ENCODE results near the gene NDC1. TPM values are rescaled to one million over a fixed set of nuclear protein-coding genes. Genes with fewer than 3 reads are reported as not detected.
"Not testable (repeated sequence)": the region's sequence is repeated elsewhere in the genome, so short reads cannot be mapped to it uniquely, and the experiment has no call there.

Gene NDC1
- total and polyA plus RNA-seq, 2 of the 4 experiments (the other 2 are of a cell fraction) = 11.8 to 33.9 TPM

DNA sequence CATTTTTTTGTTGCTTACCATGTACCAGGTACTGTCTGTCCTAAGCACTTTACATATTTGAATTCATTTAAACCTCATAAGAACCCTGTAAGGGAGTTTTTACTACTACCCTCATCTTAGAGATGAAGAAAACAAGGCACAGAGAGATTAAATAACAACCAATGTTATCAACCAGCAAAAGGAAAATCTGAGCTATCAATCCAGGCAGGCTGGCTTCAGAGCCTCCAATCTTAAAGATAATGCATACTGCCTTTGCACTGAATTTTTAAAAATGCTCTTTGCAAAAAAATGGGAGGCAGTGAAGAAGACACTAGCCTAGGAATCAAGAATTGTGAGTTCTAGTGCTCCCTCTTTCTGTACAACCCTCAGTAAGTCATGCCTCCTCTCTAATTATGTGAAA lies 18.7 kb downstream of the NDC1 start:
- H3K4me1 ChIP-seq (ENCODE audit: control insufficient read depth, insufficient read depth, low read length) = peaks cover under 1% of the 10 kb centered on the region; the same call in 1 of the 2 replicates
- no peak overlapping the region for H3K23ac ChIP-seq (ENCODE audit: low read depth, low read length)
- dilution Hi-C loops (cut with HindIII; ENCODE audit: low sequenced_read_pairs, unreplicated experiment) = no loop called here
- intact Hi-C loops (cut with micrococcal nuclease) = loop anchor here (5.0 kb wide), 1 partner anchor 37 kb away; no protein-coding TSS in a partner anchor
- in situ Hi-C loops (cut with MboI; ENCODE audit: low sequenced_read_pairs) = no loop called here
- no peak overlapping the region for H3K9ac ChIP-seq (ENCODE audit: low read depth, low read length)
- peaks cover 11 to 15% of the 10 kb centered on the region in 2 experiments; a peak in 3 of 4 replicates for H3K79me1 ChIP-seq (ENCODE audit: low read depth in 1 of 2, low read length in 2 of 2)
- no peak overlapping the region for H3K56ac ChIP-seq (ENCODE audit: extremely low read depth, insufficient read depth, low read length)
- H2BK120ac ChIP-seq (ENCODE audit: low read depth, low read length) = no peak overlapping the region
- H3K4ac ChIP-seq (ENCODE audit: low read depth, low read length) = no peak overlapping the region
- H2BK20ac ChIP-seq (ENCODE audit: low read depth, low read length) = no peak overlapping the region
- H4K20me1 ChIP-seq (ENCODE audit: insufficient read depth, low read length) = no peaks in the 10 kb centered on the region
- H3K14ac ChIP-seq (replicated peaks; ENCODE audit: low read depth, low read length) = no peak overlapping the region
- POLR2A ChIA-PET (ENCODE audit: unreplicated experiment) = no interaction called here
- 0 out of 2 replicates have a peak, but pooled peaks cover 4% of the 10 kb centered on the region for H3K36me3 ChIP-seq (ENCODE audit: control insufficient read depth, insufficient read depth, low read length)
- no peak overlapping the region for H4K8ac ChIP-seq (ENCODE audit: low read depth in 2 of 2, low read length in 2 of 2)
- TF ChIP-seq CHD1 (IDR thresholded peaks at IDR 0.05; ENCODE audit: low read depth, low read length) = no peak
- no peak for TF ChIP-seq MXI1 (IDR thresholded peaks at IDR 0.05; ENCODE audit: borderline replicate concordance, low read depth, low read length)
- TF ChIP-seq, protein P1, sequence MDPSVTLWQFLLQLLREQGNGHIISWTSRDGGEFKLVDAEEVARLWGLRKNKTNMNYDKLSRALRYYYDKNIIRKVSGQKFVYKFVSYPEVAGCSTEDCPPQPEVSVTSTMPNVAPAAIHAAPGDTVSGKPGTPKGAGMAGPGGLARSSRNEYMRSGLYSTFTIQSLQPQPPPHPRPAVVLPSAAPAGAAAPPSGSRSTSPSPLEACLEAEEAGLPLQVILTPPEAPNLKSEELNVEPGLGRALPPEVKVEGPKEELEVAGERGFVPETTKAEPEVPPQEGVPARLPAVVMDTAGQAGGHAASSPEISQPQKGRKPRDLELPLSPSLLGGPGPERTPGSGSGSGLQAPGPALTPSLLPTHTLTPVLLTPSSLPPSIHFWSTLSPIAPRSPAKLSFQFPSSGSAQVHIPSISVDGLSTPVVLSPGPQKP (IDR thresholded peaks at IDR 0.05; ENCODE audit: borderline replicate concordance, low read depth, low read length) = no peak
- TF ChIP-seq BHLHE40 (IDR thresholded peaks at IDR 0.05; ENCODE audit: low read depth, low read length) = no peak
- 0 out of 2 replicates have a peak, but pooled peaks cover 5% of the 10 kb centered on the region for H3K9me1 ChIP-seq (ENCODE audit: insufficient read depth, low read length)
- H3K4me2 ChIP-seq (ENCODE audit: low read depth, low read length) = no peak overlapping the region
- H2BK5ac ChIP-seq (ENCODE audit: low read depth, low read length, poor library complexity, severe bottlenecking) = no peak overlapping the region
- no peak overlapping the region for H3K4me3 ChIP-seq (ENCODE audit: insufficient read depth, low read depth, low read length)
- no peak overlapping the region for H2AFZ ChIP-seq (replicated peaks; ENCODE audit: low read length, poor library complexity)
- ATAC-seq (ENCODE audit: low read depth) (no peak), DNase-seq (no peak)
- H4K91ac ChIP-seq (ENCODE audit: insufficient read depth, low read depth, low read length) = no peak overlapping the region
- no peak overlapping the region for H4K5ac ChIP-seq (ENCODE audit: low read depth, low read length)
- no peaks in the 10 kb centered on the region for H3K9me3 ChIP-seq (ENCODE audit: control insufficient read depth, insufficient read depth, low read length)
- H3K18ac ChIP-seq (ENCODE audit: low read depth, low read length) = no peak overlapping the region
- H3K27ac ChIP-seq (ENCODE audit: insufficient read depth, low read length) = no peak overlapping the region
- H2BK15ac ChIP-seq (ENCODE audit: low read depth, low read length) = no peak overlapping the region
- no peak overlapping the region for H2AK5ac ChIP-seq (ENCODE audit: low read depth, low read length)
- CTCF ChIA-PET = no interaction called here
- no peak overlapping the region for H2AK9ac ChIP-seq (replicated peaks; ENCODE audit: low read depth, low read length, poor library complexity)
- no peaks in the 10 kb centered on the region for H3K27me3 ChIP-seq (ENCODE audit: control insufficient read depth, insufficient read depth, low read length)
- BruUV-seq (replicated peaks) = no TSS peak

DNA sequence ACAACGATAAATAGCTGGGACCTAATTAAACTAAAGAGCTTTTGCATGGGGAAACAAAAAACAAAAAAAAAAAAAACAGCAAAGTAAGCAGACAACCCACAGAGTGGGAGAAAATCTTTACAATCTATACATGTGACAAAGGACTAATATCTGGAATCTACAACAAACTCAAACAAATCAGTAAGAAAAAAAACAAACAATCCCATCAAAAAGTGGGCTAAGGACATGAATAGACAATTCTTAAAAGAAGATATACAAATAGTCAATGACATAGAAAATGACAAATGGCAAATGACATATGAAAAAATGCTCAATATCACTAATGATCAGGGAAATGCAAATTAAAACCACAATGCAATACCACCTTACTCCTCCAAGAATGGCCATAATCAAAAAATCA lies 21.5 kb downstream of the NDC1 start:
- H4K5ac ChIP-seq (ENCODE audit: low read depth, low read length); H3K36me3 ChIP-seq (ENCODE audit: control insufficient read depth, insufficient read depth, low read length); H2BK120ac ChIP-seq (ENCODE audit: low read depth, low read length); H3K4ac ChIP-seq (ENCODE audit: low read depth, low read length); in situ Hi-C loops (cut with MboI; ENCODE audit: low sequenced_read_pairs); CTCF ChIA-PET; H3K4me1 ChIP-seq (ENCODE audit: control insufficient read depth, insufficient read depth, low read length); H2AFZ ChIP-seq (replicated peaks; ENCODE audit: low read length, poor library complexity); ATAC-seq (ENCODE audit: low read depth); DNase-seq; BruUV-seq (replicated peaks); H3K27ac ChIP-seq (ENCODE audit: insufficient read depth, low read length); H2BK15ac ChIP-seq (ENCODE audit: low read depth, low read length); H3K14ac ChIP-seq (replicated peaks; ENCODE audit: low read depth, low read length); H2AK5ac ChIP-seq (ENCODE audit: low read depth, low read length); H4K91ac ChIP-seq (ENCODE audit: insufficient read depth, low read depth, low read length); H2BK5ac ChIP-seq (ENCODE audit: low read depth, low read length, poor library complexity, severe bottlenecking); H4K8ac ChIP-seq (ENCODE audit: low read depth in 2 of 2, low read length in 2 of 2); H3K56ac ChIP-seq (ENCODE audit: extremely low read depth, insufficient read depth, low read length); H3K4me3 ChIP-seq (ENCODE audit: insufficient read depth, low read depth, low read length); H3K27me3 ChIP-seq (ENCODE audit: control insufficient read depth, insufficient read depth, low read length); H4K20me1 ChIP-seq (ENCODE audit: insufficient read depth, low read length); H2BK20ac ChIP-seq (ENCODE audit: low read depth, low read length); H2AK9ac ChIP-seq (replicated peaks; ENCODE audit: low read depth, low read length, poor library complexity); H3K9me3 ChIP-seq (ENCODE audit: control insufficient read depth, insufficient read depth, low read length); H3K4me2 ChIP-seq (ENCODE audit: low read depth, low read length); POLR2A ChIA-PET (ENCODE audit: unreplicated experiment); H3K23ac ChIP-seq (ENCODE audit: low read depth, low read length); dilution Hi-C loops (cut with HindIII; ENCODE audit: low sequenced_read_pairs, unreplicated experiment); H3K18ac ChIP-seq (ENCODE audit: low read depth, low read length); H3K9ac ChIP-seq (ENCODE audit: low read depth, low read length); H3K9me1 ChIP-seq (ENCODE audit: insufficient read depth, low read length): not testable (repeated sequence)
- WGBS, 2 experiments (ENCODE audit: extremely low coverage in 2 of 2, insufficient read length in 1 of 2) = no CpG with 5 or more reads among the region's 1 CpG
- H3K79me1 ChIP-seq (ENCODE audit: low read depth in 1 of 2, low read length in 2 of 2) = peaks cover 7 to 16% of the 10 kb centered on the region in 2 experiments; a peak in 3 of 4 replicates
- intact Hi-C loops (cut with micrococcal nuclease) = loop anchor here (5.0 kb wide), 1 partner anchor 34 kb away; no protein-coding TSS in a partner anchor

Measured in IMR-90 (cell line).